ENCODE measurements around the gene SPNS2.

Gene SPNS2

DNA sequence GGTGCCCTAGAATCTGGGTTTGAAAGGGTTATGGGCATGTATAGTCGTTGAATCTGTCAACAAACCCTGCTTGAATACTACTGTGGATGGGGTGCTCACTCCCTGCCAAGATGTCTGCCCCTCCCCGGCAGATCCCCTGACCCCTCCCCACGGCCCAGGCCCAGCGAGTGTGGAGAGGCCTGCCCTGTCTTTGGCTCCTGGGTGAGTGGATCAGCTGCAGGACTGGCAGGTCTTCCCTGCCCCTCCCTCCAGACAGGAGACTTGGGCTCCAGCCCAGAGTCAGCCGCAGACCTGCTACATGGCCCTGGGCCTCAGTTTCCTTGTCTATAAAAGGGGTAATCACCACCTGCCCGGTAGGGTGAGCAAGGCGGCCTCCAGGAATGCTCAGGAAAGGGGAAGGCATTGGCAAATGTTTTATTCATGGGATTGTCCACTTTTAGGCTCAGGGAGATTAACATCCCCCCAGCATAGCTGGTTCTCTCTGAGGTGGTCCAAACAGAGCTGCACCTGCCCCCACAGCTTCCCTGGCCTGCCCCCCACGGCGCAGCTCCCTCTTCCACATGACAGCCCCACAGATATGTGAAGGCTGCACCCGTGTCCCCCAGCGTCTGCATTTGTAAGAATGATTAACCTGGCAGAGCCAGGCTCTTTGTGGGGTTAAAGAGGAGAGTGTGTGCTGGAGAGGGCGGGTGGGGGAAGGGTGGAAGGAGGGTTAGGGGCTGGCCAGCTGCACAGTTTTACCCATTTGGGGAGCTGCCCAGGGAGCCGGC, 18.5 kb upstream of the SPNS2 start:
- peak; percentile 58 for DNase-seq (ENCODE audit: low spot score)
- peak; percentile 72 for FAIRE-seq

DNA sequence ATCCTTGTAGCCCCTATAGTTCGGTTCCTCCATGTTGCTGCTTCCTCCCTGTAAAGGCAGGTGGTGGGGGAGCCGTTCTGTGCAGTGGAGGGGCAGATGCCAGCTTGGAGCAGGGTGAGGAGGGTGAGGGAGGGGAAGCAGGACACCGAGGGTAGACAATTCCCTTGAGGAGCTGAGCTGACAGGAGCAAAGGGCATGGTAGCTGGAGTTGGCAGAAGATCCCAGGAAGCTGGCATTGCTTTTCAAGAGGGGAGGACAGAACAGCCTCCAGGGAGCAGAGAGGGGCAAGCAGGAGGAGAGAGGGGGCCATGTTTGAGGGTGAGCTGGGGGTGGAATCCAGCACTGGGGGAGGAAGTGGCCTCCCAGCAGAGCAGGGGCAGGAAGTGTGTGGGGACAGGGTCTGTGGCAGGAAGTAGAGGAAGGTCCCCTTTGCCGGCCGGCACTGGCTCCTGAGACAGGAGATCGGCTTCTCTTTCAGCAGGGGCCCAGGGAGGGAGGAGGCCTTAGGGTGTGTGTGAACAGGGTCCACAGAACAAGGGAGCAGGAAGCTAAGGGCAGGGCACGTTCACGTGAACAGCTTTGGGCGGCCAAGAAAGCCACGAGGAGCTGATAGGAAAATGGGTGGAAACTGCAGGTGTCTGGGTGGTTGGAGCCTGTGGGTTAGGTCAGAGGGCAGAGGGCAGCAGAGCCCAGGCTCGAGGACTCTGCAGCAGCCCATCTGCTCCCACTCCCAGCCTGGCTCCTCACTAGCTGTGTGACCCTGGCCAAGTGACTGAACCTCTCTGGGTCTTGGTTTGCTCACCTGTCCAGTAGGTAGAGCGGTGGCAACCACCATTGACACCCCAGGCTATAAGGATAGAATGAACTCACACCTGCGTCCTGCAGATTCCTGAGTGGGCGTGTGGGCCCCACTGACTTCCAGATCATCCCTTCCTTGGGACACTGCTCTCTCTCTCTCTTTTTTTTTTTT, 17.5 kb upstream of the SPNS2 start:
- FAIRE-seq, result no peak
- no peak for DNase-seq (ENCODE audit: low spot score)

DNA sequence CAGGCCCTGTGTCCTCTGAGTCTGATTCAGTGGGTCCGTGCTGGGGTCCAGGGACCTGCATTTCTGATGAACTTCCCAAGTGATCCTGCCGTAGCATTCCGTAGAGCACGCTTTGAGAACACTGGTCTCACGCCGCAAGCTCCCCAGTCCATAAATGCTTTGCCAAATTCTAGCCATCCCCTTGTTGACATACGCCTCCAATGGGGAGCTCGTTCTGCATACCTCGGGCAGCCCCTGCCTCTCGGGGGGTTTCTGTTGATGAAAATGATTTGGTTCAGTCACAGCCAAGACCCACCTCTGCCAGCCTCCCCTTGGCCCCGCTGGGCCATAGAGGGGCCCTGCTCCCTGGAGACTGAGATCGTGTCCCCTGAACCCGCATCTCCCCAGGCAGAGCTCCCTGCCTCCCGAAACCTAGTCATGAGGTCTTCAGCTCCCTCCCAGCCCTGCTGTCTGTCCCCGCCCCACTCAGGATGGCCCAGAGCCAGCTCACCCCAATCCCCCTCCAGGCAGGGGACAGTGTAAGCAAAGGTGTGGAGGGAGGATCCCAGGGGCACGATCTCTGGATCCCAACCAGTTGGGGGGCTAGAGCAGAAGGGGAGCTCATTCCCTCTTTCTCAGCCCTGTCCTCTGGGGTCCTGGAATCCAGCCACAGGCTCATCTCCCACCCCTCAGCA, 16.2 kb upstream of the SPNS2 start:
- FAIRE-seq, result no peak
- DNase-seq (ENCODE audit: low spot score), result no peak

DNA sequence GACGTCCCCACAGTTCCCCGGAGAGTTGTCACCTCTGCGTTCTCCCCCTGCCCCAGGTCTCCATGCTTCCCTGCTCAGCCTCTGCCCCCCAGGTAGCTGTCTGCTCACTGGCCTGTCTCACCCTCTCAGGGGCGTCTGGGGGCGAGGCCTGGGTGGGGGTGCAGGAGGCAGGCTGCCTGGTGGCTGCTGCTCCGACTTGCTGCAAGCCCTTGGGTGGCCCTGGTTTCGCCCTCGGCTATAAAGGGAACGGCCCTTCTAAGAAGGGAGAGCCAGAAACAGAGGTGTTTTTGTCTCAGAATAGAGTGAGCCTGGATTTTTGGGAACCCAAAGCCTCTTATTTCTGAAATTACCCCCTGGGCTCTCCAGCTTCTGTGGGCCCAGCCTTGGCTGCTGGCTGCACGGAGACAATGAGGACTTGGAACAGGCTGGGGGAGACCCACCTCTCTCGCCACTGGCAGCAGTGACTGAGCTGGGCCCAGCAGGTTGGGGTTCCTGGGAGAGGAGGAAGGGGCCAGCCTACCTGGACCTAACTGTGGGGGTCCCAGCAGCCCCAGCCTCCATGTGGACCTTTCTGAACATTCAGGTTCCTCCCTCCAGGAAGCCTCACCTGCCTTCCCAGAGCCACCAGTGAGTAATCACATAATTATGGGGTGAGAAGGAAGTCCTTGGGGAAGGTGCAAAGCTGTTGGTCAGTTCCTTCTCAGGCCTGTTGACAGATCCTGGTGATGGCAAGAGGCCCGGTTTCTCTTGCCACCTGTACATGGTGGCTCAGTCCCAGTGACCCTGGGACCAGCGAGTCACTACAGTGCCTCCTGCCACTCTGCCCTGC, 15.5 kb upstream of the SPNS2 start:
- FAIRE-seq (peak; percentile 54), DNase-seq (ENCODE audit: low spot score) (peak; percentile 58)

DNA sequence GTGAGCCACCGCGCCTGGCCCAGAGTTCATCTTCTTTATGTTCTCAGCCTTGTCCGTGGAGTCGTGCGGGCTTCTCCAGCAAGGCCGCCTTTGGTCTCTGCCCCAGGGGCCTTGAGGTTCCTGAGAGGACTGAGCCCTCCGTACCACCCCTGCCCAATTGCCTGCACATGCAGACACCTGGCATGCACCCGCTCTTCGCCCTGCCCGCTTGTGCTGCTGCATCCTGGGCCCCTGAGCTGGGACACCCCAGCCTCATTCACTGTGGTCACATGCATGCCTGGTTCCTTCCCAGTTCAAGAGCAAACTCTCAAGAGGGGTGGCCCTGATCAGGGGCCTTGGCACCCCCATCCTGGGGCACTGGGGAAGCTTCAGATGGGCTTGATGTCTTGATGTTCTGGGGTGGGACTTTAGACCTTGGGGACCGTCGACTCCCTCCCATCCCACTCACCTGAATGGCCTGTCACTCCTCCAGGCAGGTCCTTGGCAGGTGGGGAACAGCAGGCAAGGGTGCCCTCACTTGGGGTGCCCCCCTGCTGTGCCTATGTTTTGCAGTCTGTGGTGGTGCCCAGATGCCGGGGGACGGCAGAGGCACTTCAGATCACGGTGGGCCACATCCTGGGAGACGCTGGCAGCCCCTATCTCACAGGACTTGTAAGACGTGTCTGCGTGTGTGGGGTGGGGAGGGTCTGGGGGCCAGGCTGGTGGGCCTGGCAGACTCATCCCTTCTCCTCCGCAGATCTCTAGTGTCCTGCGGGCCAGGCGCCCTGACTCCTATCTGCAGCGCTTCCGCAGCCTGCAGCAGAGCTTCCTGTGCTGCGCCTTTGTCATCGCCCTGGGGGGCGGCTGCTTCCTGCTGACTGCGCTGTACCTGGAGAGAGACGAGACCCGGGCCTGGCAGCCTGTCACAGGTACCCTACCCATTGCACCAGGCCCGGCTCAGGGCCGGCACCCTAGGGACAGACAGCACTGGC, 12.7 kb upstream of the SPNS2 start:
- FAIRE-seq, result no peak
- no peak for DNase-seq (ENCODE audit: low spot score)

DNA sequence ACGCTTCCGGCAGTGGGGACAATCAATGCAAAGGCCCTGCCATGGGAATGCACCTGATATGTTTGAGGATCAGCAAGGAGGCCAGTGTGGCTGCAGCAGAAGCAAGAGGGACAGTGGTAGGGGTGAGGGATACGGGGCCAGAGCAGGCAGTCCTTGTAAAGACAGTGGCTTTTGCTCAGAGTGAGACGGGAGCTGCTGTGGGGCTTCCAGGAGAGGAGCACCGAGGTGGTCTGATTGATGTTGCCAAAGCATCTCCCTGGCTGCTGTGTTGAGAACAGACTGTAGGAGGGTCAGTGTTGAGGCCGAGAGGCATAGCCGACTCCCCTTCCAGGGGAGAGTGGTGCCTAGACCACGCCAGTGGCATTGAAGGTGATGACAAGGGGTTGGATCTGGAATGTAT, 11.4 kb upstream of the SPNS2 start:
- no peak for FAIRE-seq
- no peak for DNase-seq (ENCODE audit: low spot score)

DNA sequence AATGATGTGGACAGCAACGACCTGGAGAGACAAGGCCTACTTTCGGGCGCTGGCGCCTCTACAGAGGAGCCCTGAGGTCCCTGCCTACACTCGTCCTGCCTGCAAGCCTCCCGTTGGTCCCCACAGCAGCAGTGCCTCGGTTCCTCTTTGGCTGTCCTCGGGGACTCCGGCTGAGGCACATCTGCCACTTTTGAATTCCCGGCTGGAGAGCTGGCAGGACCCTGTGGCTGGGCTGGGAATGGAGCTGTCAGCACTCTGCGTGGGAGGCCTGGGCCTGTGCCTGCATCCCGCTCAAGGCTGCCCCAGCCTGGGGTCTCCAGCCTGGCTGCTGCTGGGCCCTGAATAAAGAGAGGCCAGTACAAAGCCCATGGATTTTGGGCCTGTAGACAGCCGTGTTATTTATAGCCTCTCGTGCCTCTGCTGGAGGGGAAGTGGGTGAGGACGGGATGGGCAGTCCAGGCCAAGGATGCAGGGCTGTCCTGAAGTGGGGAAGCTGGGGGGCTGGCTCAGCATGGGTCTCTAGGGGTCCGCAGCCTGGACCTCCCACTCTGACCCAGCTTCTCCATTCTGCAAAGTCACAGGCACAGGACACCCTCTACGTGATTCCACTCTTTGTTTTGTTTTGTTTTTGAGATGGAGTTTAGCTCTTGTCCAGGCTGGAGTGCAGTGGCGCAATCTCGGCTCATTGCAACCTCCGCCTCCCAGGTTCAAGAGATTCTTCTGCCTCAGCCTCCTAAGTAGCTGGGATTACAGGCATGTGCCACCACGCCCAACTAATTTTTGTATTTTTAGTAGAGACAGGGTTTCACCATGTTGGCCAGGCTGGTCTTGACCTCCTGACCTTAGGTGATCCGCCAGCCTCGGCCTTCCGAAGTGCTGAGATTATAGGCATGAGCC, 10.6 kb upstream of the SPNS2 start:
- no peak for FAIRE-seq
- no peak for DNase-seq (ENCODE audit: low spot score)

DNA sequence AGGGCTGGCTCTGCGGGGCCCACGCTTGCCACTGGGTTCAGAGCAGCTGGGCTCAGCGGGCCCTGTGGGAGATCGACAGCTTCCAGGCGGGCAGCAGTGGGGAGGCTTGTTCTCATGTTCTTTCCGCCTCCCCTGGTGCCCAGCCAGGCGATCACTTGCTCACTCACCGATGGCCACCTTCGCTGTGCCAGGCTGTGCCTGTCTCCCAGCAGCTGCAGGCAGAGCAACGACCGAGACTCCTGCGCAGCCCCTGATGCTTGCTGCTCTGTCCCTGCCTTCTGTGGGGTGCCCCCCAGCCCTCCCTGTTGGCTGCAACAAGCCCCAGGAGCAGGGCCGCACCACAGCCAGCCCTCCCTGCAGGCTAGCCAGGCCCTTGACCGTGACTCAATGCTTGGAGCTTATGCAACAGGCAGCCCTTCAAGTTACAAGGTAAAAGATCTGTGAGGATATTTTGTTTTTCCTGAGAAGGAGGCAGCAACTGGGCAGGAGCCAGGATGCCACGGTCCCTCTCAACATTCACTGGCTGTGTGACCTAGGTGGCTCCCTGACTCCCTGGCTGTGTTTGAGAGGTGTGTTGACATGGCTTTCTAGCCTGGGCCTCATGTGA, 9.6 kb upstream of the SPNS2 start:
- DNase-seq (ENCODE audit: low spot score) (no peak), FAIRE-seq (no peak)

DNA sequence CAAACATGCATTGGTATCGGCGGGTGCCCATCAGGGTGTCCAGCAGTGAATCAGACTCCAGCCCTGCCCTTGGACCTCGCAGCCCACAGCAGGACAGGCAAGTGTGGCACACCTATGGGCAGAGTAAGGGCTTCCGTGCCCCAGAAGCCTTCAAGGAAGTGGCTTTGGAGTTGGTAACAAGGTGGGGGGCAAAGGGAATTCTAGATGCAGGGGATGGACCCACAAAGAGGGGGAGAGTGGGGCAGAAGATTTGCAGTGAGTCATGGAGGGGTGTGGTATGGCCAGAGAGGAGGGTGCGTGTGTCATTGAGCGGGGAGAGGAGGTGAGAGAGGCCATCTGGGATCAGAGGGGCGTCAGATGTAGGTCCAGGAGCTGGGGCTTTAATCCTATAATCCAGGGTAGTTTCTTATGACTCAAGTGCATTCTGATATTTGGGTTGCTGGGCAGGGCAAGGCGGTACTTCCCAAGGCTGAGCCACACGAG, 8.5 kb upstream of the SPNS2 start:
- FAIRE-seq (no peak), DNase-seq (ENCODE audit: low spot score) (no peak)

DNA sequence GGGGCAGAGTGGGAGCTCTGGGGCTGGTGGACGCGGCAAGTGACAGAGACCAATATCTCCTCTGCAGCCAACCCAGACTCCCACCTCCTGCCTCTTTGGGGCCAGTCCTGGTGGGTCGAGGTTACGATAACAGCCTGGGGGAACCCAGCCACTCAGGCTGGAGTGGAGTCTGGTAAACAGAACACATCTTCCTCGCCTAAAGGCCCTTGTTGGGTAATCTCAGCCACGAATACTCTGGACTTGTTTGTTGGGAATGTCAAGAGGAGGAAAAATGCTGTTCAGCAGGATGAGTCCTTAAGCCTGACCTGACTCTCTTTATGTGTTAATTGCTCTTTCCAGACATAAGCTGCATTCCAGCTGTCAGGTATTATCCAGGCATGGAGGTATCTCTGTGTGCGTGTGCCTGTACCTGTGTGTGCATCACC, 8.0 kb upstream of the SPNS2 start:
- FAIRE-seq (no peak), DNase-seq (ENCODE audit: low spot score) (no peak)

DNA sequence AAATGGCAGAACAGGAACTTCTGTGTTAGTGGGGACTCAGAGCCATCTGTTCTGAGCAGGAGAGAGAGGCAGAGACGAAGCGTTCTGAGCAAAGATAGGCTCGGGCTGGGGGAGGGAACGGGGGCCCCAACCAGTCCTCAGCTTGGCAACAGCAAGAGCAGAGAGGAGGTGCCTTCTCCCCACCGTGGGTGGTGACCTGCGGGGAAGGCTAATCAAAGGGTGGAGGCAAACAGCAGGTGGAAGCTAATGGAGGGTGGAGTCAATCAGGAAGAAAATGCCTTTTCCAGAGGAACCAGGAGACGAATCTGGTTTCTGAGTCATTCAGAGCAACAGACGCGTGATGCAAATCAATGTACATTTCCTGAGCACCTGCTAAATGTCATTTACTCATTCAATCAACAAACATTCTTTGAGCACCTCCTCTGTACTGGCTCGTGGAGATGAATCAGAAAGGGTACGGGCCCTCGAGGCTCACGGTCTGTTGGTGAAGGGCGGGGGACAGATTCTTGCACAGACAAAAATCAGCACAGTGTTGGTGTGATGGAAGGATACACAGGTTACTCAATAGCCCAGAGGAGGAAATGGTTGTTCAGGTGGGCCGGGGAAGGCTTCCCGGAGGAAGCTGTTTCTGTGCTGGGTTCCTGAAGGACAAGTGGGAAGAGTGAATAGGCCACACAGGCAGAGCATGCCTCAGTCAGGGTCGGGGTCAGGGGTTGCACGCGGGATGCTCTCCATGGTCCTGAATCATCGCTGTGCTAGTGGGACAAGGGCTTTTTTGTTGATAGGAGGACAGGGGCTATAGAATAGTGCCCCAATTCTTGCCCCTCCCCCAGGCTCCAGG, 5.7 kb upstream of the SPNS2 start:
- FAIRE-seq, result no peak

DNA sequence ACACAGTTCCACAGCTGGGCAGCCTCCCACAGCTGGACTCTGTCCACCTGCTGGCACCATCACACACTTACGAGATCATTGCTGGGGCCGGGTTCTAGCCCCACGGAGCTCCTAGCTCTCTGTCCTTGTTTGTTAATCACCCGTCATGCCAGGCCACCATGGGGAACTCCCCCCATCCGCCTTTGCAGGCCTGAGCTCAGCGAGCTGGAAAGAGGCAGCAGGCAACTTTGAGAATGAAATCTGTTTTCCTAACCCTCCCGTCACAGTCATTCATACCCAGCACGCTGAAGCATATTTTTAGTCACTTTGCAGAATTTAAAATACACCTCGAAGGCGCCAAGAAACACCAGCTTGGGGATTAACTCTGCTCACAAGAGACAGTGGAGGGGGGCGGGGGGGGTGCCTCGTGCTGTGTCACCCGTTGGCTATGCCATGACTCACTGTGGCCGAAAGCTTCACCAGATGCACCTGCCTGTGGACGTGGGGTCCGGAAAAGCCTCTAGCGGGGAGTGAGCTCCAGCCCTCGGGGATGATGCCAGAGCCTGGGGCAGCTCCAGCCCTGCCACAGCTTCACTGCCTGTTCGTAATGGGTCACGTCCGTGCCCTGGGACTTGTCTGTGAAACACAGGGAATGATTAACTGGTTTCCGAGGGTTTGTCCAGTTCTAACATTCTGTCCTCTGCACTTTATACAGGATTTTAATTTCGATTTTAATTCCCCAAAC, 1.4 kb upstream of the SPNS2 start:
- FAIRE-seq, result peak; percentile 94
- peak; percentile 93 for DNase-seq (ENCODE audit: low spot score)

More for the DNA sequence above, 5.7 kb upstream of the SPNS2 start:
- no peak for DNase-seq (ENCODE audit: low spot score)

DNA sequence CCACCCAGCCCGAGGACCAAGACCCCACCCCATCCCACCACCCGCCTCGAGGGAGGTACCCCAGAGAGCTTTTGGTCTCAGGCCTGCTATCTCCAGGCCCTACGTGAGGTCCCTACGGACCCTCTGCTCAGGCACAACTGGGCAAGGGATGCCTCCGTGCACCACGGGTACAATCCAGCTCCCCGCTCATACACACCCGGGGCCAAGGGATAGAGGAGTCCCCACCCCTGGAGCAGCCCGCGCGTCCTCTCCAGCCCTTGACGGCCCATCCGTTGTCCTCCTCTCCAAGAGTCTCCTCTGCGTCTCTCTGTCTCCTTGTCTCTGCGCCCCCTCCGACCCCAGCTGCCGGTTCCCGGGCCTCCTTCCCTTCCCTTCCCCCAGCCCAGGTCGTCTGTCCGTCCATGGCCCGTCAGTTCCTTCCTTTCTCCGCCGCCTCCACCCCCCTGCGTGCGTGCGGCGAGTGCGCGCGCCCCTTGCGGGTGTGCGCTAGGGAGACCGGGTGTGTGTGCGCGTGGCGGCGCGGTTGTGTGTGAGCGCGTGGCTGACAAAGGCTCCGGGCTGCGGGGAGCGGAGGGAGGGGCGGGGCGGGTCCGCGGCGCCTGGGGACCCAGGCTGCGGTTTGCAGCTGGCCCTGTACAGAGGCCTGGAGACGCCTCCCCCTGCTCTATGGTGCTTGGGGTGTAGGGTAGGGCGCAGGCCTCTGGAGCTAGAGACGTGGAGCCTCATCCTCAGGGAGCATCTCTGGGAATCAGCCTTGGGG, 930 bp downstream of the SPNS2 start:
- DNase-seq (ENCODE audit: low spot score) (no peak), FAIRE-seq (no peak)

DNA sequence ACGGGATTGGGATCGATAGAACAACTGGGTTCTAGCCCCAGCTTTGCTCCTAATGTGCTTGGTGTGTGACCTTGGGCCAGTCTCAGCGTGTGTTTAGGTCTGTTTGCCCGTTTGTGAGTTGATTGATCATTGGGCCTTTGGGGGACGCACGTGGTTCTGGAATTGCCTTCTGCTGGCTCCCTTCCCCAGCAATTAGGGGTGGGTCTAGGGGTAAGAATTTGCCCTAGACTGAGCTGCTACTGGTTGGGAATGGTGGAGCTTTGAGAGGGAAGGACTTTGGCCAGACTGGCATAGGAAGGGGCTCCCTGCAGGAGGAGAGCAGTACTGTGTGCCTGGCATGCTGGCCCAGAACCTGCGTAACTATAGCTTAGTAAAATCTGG, 1.5 kb downstream of the SPNS2 start:
- FAIRE-seq (no peak), DNase-seq (ENCODE audit: low spot score) (no peak)

DNA sequence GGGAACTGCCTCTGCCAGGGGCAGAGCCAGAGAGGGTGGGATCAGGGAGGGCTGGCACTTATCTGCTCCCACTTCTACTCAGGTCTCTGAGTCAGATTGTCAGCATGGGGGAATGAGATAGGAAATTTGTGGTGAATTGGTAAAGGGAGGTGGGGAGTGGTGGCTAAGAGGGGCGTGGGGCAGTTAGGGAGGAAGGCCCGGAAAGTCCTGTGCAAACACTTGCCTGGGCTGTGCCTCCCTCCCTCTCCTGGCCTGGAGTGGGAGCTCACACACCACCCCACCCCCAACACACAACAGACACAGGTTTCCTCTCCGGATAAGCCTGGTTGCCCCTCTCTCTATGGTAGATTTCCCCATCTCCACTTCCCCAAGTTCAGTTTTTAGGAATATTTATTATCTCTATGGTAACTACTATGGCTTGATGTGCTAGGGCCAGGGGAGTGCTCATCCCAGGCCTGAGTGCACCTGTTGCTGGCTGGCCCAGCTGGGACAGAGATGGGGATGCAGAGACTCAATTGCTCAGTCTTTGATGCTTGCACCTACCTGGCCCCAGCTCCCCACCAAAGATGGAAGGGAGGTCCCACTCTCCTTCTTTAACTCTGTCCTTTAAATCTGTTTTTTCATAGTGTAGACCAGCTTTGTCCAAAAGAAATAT, 2.7 kb downstream of the SPNS2 start:
- FAIRE-seq, result no peak
- no peak for DNase-seq (ENCODE audit: low spot score)
